Femur (tissue), 1 donor: Measurements from ENCODE around the gene NOMO2.
"Not testable (repeated sequence)": the region's sequence is repeated elsewhere in the genome, so short reads cannot be mapped to it uniquely, and the experiment has no call there.

ENCODE experiments used
- DNase-seq: peaks from one replicate; pipeline ENCODE4 v3.0.0-alpha.2; 2017

The NOMO2 gene

DNA sequence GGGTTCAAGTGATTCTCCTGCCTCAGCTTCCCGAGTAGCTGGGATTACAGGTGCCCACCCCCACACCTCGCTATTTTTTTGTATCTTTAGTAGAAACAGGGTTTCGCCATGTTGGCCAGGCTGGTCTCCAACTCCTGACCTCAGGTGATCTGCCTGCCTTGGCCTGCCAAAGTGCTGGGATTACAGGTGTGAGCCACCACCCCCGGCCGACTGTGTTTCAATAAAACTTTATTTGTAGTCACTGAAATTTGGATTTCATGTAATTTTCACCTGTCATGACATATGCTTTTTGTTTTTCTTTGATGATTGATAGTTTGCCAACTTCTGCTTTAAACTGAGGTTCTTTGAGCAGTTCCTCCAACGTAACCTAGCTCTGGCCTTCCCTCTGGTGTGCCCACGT is 12.0 kb upstream of the NOMO2 start:
- DNase-seq = not testable (repeated sequence)

GRCh38 chr16:18572973-18573372 is 11.1 kb upstream of the NOMO2 start:
- DNase-seq = not testable (repeated sequence)

DNA sequence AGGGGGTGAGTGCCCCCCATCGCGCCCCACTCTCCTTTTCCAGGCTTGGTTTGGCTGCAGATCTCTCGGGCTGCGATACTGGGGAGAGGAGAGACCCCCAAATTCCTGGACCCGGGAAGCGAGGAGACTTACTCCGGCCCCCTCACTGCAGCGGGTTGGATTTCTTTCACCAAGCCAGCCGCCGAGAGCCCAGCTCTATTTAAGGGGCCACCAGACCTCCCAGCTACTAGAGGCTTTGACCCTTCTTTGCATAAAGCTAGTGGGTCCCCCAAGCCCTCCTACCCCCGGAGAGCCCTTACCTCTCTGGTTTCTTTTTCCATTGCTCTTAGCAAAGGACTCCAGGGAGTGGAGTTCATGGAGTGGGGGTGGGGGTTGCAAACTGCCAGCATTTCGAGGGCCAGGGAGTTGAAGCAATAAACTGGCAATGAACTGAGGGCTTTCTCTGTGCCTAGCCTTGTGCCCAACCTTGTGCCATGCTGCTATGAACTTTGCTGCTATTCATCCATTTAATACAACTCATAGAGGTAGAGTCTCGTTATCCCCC is 9.5 kb upstream of the NOMO2 start:
- not testable (repeated sequence) for DNase-seq

GRCh38 chr16:18570529-18571306 is 8.8 kb upstream of the NOMO2 start:
- DNase-seq = not testable (repeated sequence)

DNA sequence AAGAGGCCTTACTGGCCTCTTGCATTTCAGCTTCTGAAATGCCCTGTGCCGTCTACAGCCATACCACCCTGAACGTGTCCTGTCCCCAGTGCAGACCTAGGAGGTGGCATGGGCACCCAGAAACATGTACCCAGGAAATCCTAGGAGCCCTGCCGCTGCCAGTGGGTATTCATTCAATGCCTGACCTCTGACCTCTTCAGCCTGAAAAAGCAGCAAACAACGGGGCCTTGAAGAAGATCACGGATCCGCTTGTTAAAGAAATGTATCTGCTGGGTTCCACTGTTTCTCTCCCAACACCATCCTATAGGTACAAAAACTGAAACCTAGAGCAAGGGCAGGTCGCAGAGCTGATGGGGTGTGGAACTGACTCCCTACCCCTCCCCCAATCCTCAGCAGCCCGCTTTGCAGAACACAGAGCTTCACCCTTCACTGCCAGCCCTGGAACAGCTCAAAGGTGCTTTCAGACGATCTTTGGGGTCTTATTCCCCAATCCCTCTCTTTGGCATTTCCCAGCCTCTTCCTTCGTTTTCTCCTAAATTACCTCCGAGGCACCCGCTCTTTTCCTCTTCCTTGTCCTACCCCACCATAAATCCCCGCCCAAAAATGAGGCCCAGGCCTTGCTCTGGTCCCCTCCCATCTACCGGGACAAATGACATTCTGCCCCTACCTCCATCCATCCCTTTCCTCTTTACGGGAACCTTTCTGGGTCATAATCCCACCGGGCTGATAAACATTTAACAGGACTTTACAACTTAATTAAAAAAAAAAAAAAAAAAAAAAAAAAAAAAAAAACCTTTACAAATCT is 1.3 kb downstream of the NOMO2 start:
- not testable (repeated sequence) for DNase-seq

GRCh38 chr16:18553671-18554070 is 8.2 kb downstream of the NOMO2 start:
- DNase-seq = not testable (repeated sequence)

DNA sequence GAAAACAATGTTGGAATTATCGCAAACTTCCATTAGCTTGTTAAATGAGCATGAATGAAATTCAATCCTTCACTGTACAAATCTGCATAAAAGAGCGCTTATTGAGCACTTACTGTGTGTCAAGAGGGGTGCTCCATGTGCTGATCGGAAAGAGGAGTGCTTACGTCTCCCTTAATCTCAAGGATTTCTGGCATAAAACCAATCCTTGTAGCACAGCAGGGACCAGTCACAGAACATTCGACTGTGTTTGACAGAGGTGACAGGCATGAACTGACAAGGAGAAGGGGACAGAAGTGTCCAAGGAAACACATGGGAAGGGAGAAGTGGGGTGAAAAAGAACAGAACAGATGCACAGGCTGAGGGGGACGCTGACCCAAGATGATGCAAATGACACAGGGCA is 14.5 kb downstream of the NOMO2 start:
- not testable (repeated sequence) for DNase-seq

DNA sequence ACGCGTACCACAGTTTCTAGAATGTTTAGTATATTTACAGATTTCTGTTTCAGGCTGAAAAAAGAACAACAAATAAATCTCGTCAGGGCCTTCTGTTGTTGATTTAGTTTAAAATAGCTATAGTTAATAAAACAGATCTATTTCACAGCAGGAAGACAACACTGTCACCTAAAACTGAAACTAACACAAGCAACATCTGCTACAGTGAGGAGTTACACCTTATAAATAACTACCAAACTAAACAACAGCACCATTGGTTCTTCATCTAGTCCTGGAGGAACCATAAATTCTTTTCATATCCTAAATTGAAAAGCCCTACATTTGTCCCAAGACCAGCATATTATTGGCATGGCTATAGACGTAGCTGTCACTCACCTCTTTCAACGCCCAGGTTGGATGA is 15.0 kb downstream of the NOMO2 start:
- not testable (repeated sequence) for DNase-seq

DNA sequence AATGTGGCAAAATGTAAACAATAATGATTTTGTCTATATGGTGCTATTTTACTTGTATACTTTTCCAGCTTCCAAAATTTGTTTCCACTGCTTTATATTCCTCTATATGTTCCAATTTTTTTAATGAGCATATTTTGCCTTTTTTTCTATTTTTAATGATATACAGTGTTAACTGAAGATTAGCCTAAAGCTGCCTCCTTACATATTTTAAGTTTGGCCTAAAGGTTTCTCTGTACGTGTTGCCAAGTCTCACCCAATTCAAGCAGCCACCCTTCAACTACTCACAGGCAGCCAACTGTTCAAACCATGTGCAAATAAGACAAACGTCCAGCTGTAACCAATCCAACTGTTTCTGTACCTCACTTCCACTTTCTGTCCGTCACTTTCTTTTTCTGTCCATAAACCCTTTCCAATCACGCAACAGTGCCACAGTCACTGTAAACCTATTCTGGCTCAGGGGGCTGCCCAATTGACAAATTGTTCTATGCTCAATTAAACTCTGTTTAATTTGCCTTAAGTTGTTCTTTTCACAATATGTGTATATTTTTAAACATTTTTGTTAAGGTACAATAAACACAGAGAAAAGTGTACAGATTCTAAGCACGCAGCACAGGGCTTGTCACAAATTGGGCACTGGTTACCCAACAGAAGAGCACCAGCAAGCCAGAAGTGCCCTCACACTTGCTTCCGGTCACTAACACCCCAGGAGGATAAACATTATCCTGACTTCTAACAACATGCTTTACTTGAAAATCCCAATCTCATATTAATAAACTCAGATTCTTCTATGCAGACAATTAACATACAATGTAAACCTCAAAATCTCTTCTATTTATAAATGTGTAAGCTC is 17.4 kb downstream of the NOMO2 start:
- DNase-seq = not testable (repeated sequence)

DNA sequence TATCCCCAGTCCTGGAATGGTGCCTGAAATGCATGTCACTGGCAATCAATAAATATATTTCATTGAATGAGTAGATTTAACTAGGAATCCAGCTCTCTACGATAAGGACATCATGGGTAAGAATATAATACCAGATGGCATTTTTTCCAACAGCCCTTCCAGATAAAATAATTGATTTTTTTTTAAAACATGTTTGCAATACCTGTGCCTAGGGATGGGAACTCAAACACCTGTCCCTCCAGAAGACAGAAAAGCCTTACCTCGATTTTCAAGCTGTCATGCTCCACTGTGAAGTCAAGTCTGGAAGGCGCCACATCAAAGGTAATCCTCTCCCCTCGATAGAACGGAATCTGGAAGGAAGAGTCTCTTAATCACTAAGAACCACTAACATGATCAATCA is 20.0 kb downstream of the NOMO2 start:
- DNase-seq = not testable (repeated sequence)

GRCh38 chr16:18537004-18537403 is 24.9 kb downstream of the NOMO2 start:
- not testable (repeated sequence) for DNase-seq

- DNase-seq = not testable (repeated sequence)
These were observed 26.3 kb downstream of the NOMO2 start for GRCh38 chr16:18535519-18536168.

DNA sequence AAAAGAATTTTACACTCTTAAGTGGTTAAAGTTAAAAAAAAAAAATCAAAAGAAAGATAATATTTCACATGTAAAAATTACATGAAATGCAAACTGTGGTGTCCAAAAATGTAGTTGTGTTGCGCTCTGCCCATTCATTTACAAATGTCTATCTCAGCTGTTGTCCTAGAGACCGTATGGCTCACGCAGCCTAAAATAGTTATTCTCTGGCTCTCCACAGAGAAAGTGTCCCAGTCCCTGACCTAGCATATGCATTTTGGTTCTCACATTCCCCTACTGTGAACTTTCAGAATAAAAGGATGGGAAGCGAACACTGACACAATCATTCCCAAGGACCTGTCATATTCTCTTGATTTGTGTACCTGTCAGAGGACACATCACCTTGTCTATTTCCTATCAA is 27.6 kb downstream of the NOMO2 start:
- DNase-seq = not testable (repeated sequence)

GRCh38 chr16:18531323-18531722 is 30.6 kb downstream of the NOMO2 start:
- not testable (repeated sequence) for DNase-seq

DNA sequence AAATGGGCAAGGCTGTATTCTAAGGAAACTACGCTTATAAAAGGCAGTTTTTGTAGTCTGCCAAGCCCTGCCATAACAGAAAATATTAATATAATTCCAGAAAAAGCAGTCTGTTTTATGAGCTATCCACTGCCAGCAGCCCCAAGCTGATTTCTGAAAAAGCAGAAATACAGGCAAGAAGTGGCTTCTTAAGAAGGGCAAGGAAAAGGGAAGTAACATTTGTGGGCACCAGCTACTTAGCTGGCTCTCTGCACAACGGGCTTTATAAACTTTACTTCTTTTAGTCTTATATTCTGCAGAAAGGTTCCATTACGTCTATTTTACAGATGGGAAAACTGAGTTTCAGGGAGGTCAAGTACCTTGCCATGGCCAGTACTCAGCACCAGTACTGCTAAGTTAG is 31.6 kb downstream of the NOMO2 start:
- DNase-seq = not testable (repeated sequence)

- DNase-seq = not testable (repeated sequence)
These were observed 35.4 kb downstream of the NOMO2 start for GRCh38 chr16:18526547-18526946.

- DNase-seq = not testable (repeated sequence)
These were observed 35.9 kb downstream of the NOMO2 start for GRCh38 chr16:18525882-18526482.

- DNase-seq = not testable (repeated sequence)
These were observed 39.3 kb downstream of the NOMO2 start for GRCh38 chr16:18522637-18523036.

- DNase-seq = not testable (repeated sequence)
These were observed 40.3 kb downstream of the NOMO2 start for GRCh38 chr16:18521445-18522181.

DNA sequence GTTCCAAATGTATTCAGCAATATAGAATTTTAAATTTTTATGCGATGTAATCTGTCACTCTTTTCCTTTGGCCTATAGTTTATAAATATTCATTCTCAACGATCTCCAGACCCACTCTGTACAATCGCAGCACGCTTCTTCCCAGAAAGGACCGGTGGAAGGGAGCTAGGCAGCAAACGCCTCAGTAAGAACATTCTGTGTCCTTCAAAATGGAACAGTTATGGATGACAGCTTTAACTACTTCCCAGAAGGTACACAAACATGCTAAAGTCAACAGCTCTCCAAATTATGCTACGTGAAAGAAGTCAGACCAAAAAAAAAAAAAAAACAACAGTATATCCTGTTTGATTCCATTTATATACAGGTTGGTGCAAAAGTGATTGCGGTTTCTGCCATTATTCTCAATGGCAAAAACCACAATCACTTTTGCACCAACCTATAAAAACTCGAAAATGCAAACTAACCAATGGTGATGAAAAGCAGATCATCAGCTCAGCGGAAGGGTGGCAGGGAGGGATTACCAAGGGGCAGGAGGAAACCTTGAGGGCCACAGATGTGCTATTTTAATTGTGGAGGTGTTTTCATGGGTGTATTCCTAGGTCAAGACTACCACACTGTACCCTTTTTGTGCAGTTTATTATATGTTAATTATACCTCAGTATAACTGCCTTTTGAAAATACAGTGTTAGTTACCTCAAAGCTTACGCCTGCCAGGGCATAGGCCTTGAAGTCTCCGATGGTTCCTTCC is 43.2 kb downstream of the NOMO2 start:
- not testable (repeated sequence) for DNase-seq
